Measurements from ENCODE around the gene KLHL14. TPM values are rescaled to one million over a fixed set of nuclear protein-coding genes. Genes with fewer than 3 reads are reported as not detected.

The KLHL14 gene
- polyA plus RNA-seq, 2 of the 4 experiments (the other 2 are of a cell fraction) = not detected

DNA sequence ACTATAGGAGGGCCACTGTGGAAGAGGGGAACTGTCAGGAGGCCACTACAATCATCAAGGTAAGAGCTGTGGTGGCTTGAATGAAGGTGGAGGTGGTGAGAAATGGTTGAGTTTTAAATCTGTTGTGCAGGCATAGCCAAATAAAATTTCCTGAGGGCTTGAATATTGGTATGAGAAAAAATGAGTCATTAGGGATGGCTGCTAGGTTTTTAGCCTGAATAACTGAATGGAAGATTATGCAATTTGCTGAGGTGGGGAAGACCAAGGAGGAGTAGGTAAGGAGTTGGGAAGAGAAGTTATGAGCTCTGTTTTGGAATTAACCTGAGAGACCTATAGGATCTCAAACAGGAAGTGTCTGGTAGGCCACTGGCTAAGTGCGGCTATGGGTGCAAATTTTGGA is 84.0 kb downstream of the KLHL14 start (continued):
- TF ChIP-seq, protein P1, sequence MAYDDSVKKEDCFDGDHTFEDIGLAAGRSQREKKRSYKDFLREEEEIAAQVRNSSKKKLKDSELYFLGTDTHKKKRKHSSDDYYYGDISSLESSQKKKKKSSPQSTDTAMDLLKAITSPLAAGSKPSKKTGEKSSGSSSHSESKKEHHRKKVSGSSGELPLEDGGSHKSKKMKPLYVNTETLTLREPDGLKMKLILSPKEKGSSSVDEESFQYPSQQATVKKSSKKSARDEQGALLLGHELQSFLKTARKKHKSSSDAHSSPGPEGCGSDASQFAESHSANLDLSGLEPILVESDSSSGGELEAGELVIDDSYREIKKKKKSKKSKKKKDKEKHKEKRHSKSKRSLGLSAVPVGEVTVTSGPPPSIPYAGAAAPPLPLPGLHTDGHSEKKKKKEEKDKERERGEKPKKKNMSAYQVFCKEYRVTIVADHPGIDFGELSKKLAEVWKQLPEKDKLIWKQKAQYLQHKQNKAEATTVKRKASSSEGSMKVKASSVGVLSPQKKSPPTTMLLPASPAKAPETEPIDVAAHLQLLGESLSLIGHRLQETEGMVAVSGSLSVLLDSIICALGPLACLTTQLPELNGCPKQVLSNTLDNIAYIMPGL (CRISPR knock-in tag; IDR thresholded peaks at IDR 0.05; ENCODE audit: borderline replicate concordance) = no peak
- no peak for TF ChIP-seq ZFP36 (IDR thresholded peaks at IDR 0.05; ENCODE audit: borderline replicate concordance, partially characterized antibody)

DNA sequence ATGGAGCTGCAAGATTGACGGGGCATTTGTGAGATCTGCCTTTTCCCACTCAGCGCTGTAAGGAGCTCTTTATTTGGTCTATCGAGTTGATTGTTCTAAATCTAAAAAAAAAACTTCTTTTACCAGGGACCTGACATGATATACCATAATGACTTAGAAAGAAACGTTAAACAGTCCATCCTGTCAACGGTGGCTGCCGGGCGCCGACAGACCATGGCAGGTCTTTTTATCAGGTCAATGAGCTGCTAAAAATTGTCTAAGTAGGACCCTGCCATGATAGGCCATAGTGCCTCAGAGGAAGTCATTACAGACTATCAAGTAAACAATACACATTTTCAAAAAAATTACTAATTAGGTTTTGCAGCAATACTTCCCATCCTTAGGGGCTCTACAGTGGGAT is 87.9 kb downstream of the KLHL14 start:
- Histone ChIP-seq H3K4me3 (no peak overlapping the region), H3K27ac (no peak overlapping the region), H3K9me3 (no peaks in the 10 kb centered on the region), H3K4me1 (no peaks in the 10 kb centered on the region), H3K4me2 (no peak overlapping the region)
- POLR2A ChIA-PET = no interaction called here
- CTCF ChIA-PET = no interaction called here
- DNase-seq (ENCODE audit: low read depth in 1 of 2, low spot score in 1 of 2) = no peak
- FAIRE-seq = no peak
- WGBS (ENCODE audit: missing lambda C conversion rate) = 4% methylated on average over 8 of the region's 8 CpGs
- TF ChIP-seq, protein P2, sequence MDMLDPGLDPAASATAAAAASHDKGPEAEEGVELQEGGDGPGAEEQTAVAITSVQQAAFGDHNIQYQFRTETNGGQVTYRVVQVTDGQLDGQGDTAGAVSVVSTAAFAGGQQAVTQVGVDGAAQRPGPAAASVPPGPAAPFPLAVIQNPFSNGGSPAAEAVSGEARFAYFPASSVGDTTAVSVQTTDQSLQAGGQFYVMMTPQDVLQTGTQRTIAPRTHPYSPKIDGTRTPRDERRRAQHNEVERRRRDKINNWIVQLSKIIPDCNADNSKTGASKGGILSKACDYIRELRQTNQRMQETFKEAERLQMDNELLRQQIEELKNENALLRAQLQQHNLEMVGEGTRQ (IDR thresholded peaks at IDR 0.05) = no peak
- TF ChIP-seq, protein P1 (CRISPR knock-in tag; IDR thresholded peaks at IDR 0.05; ENCODE audit: borderline replicate concordance) = no peak
- TF ChIP-seq FOSL2 (IDR thresholded peaks at IDR 0.05) (no peak), FOSL2 (CRISPR knock-in tag; IDR thresholded peaks at IDR 0.05) (no peak), NFE2L2 (conservative IDR thresholded peaks at IDR 0.05; ENCODE audit: low read length) (no peak), KDM5A (IDR thresholded peaks at IDR 0.05) (no peak), JUN (IDR thresholded peaks at IDR 0.05) (no peak), NR3C1 (IDR thresholded peaks at IDR 0.05) (no peak), HOXB13 (CRISPR knock-in tag; IDR thresholded peaks at IDR 0.05; ENCODE audit: low read depth) (no peak), HOXA7 (CRISPR knock-in tag; IDR thresholded peaks at IDR 0.05) (no peak), TP53 (CRISPR knock-in tag; IDR thresholded peaks at IDR 0.05) (no peak), BHLHE40 (IDR thresholded peaks at IDR 0.05; ENCODE audit: low read depth, low read length) (no peak), NPAS2 (CRISPR knock-in tag; IDR thresholded peaks at IDR 0.05; ENCODE audit: borderline replicate concordance) (no peak), ZNF302 (CRISPR knock-in tag; IDR thresholded peaks at IDR 0.05) (no peak), RCOR1 (IDR thresholded peaks at IDR 0.05; ENCODE audit: low read depth, low read length) (no peak), CHD2 (IDR thresholded peaks at IDR 0.05; ENCODE audit: low read length, partially characterized antibody) (no peak), EHF (CRISPR knock-in tag; IDR thresholded peaks at IDR 0.05) (no peak), CHD4 (IDR thresholded peaks at IDR 0.05; ENCODE audit: borderline replicate concordance) (no peak)
- TF ChIP-seq, protein P3, sequence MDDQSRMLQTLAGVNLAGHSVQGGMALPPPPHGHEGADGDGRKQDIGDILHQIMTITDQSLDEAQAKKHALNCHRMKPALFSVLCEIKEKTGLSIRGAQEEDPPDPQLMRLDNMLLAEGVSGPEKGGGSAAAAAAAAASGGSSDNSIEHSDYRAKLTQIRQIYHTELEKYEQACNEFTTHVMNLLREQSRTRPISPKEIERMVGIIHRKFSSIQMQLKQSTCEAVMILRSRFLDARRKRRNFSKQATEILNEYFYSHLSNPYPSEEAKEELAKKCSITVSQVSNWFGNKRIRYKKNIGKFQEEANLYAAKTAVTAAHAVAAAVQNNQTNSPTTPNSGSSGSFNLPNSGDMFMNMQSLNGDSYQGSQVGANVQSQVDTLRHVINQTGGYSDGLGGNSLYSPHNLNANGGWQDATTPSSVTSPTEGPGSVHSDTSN (IDR thresholded peaks at IDR 0.05) = no peak
- TF ChIP-seq, protein P4, sequence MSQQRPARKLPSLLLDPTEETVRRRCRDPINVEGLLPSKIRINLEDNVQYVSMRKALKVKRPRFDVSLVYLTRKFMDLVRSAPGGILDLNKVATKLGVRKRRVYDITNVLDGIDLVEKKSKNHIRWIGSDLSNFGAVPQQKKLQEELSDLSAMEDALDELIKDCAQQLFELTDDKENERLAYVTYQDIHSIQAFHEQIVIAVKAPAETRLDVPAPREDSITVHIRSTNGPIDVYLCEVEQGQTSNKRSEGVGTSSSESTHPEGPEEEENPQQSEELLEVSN (IDR thresholded peaks at IDR 0.05; ENCODE audit: borderline replicate concordance, low read depth) = no peak
- no peak for ATAC-seq

Data from A549 (cell line).